RCC 7860 (cell line): ENCODE measurements around the gene SCAP.
A peak's percentile ranks its signal among the peaks of the same experiment; 100 is the strongest.

Experiments used
- DNase-seq: peaks from one replicate; pipeline ENCODE4 v3.0.0-alpha.2; 2015; ENCODE audit warnings: low spot score
- FAIRE-seq: peaks from 2 replicates; lab custom pipeline; 2012; peaks lifted over from hg19 to GRCh38; lab: Jason Lieb, UNC

Gene SCAP

GRCh38 chr3:47434849-47435248 is 40.9 kb downstream of the SCAP start:
- DNase-seq (no peak), FAIRE-seq (no peak)

- no peak for FAIRE-seq
- DNase-seq: no peak
Observed at GRCh38 chr3:47433796-47434195, 41.9 kb downstream of the SCAP start.

GRCh38 chr3:47432673-47433072 is 43.1 kb downstream of the SCAP start:
- FAIRE-seq (no peak), DNase-seq (no peak)

GRCh38 chr3:47431225-47431624 is 44.5 kb downstream of the SCAP start:
- FAIRE-seq (no peak), DNase-seq (no peak)

GRCh38 chr3:47430606-47431005 is 45.1 kb downstream of the SCAP start:
- DNase-seq (no peak), FAIRE-seq (no peak)

GRCh38 chr3:47429476-47430270 is 46.1 kb downstream of the SCAP start:
- DNase-seq: no peak
- FAIRE-seq: no peak

- FAIRE-seq: no peak
- DNase-seq: no peak
Observed at GRCh38 chr3:47428662-47429061, 47.1 kb downstream of the SCAP start.

GRCh38 chr3:47427866-47428265 is 47.9 kb downstream of the SCAP start:
- no peak for FAIRE-seq
- DNase-seq: no peak

- no peak for FAIRE-seq
Observed at GRCh38 chr3:47425959-47426358, 49.8 kb downstream of the SCAP start.

GRCh38 chr3:47425383-47425778 is 50.4 kb downstream of the SCAP start:
- FAIRE-seq: no peak
- no peak for DNase-seq

More at GRCh38 chr3:47425959-47426358, 49.8 kb downstream of the SCAP start:
- DNase-seq: no peak

- DNase-seq (no peak), FAIRE-seq (no peak)
Observed at GRCh38 chr3:47424434-47425382, 51.0 kb downstream of the SCAP start.

GRCh38 chr3:47423548-47424145 is 52.1 kb downstream of the SCAP start:
- FAIRE-seq (no peak), DNase-seq (no peak)

- FAIRE-seq (no peak), DNase-seq (no peak)
Observed at GRCh38 chr3:47422743-47423142, 53.0 kb downstream of the SCAP start.

- DNase-seq: no peak
- no peak for FAIRE-seq
Observed at GRCh38 chr3:47421741-47422649, 53.7 kb downstream of the SCAP start.

GRCh38 chr3:47420511-47421484 is 54.9 kb downstream of the SCAP start:
- DNase-seq (peak; percentile 71), FAIRE-seq (no peak)

- no peak for DNase-seq
- FAIRE-seq: no peak
Observed at GRCh38 chr3:47420044-47420430, 55.7 kb downstream of the SCAP start.

GRCh38 chr3:47419083-47420043 is 56.4 kb downstream of the SCAP start:
- FAIRE-seq (no peak), DNase-seq (no peak)
